Measurements from ENCODE around the gene RYR2.

GRCh38 chr1:237340892-237341291 is 298.9 kb downstream of the RYR2 start:
- TF ChIP-seq, protein P1, sequence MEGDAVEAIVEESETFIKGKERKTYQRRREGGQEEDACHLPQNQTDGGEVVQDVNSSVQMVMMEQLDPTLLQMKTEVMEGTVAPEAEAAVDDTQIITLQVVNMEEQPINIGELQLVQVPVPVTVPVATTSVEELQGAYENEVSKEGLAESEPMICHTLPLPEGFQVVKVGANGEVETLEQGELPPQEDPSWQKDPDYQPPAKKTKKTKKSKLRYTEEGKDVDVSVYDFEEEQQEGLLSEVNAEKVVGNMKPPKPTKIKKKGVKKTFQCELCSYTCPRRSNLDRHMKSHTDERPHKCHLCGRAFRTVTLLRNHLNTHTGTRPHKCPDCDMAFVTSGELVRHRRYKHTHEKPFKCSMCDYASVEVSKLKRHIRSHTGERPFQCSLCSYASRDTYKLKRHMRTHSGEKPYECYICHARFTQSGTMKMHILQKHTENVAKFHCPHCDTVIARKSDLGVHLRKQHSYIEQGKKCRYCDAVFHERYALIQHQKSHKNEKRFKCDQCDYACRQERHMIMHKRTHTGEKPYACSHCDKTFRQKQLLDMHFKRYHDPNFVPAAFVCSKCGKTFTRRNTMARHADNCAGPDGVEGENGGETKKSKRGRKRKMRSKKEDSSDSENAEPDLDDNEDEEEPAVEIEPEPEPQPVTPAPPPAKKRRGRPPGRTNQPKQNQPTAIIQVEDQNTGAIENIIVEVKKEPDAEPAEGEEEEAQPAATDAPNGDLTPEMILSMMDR (IDR thresholded peaks at IDR 0.05), result no peak
- TF ChIP-seq POLR2A (IDR thresholded peaks at IDR 0.05), result no peak
